ENCODE results near the gene MPHOSPH10. TPM values are rescaled to one million over a fixed set of nuclear protein-coding genes. Genes with fewer than 3 reads are reported as not detected.

The MPHOSPH10 gene
- total and polyA plus RNA-seq, 2 of the 4 experiments (the other 2 are of a cell fraction), result 5.4 to 11.2 TPM

DNA sequence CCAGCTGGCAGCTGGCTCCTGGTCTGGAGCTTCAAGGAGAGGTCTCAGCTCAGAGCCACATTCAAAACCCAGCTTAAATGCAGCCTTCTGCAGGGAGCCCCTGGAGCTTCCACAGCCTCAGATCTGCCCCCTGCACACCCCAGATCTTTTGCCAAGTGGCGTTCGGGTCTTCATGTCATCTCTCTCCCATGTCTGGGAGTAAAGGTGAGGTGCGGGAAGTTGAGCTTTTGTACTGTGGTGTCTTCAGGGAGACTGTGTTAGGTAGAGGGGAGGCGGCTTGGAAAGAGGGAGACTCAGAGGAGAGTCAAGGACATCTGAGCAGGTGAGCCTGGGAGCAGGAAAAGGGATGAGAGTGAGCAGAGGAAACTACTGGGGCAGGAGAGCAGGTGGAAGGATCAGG is 25.4 kb downstream of the MPHOSPH10 start:
- DNase-seq, result no peak
- Histone ChIP-seq H2BK5ac (ENCODE audit: low read depth, low read length, poor library complexity, severe bottlenecking) (no peak overlapping the region), H2BK15ac (ENCODE audit: low read depth, low read length) (no peak overlapping the region), H3K9ac (ENCODE audit: low read depth, low read length) (no peak overlapping the region), H2BK120ac (ENCODE audit: low read depth, low read length) (no peak overlapping the region), H3K14ac (replicated peaks; ENCODE audit: low read depth, low read length) (no peak overlapping the region), H3K9me1 (ENCODE audit: insufficient read depth, low read length) (no peaks in the 10 kb centered on the region), H3K4me3 (ENCODE audit: insufficient read depth, low read depth, low read length) (no peak overlapping the region), H2AFZ (replicated peaks; ENCODE audit: low read length, poor library complexity) (no peak overlapping the region), H3K4ac (ENCODE audit: low read depth, low read length) (no peak overlapping the region), H3K79me1 (ENCODE audit: low read depth in 1 of 2, low read length in 2 of 2) (no peaks in the 10 kb centered on the region), H3K27me3 (ENCODE audit: control insufficient read depth, insufficient read depth, low read length) (peaks cover 8% of the 10 kb centered on the region; the same call in 1 of the 2 replicates), H2BK20ac (ENCODE audit: low read depth, low read length) (no peak overlapping the region), H3K23ac (ENCODE audit: low read depth, low read length) (no peak overlapping the region), H3K27ac (ENCODE audit: insufficient read depth, low read length) (no peak overlapping the region), H2AK9ac (replicated peaks; ENCODE audit: low read depth, low read length, poor library complexity) (no peak overlapping the region), H4K20me1 (ENCODE audit: insufficient read depth, low read length) (no peaks in the 10 kb centered on the region), H3K36me3 (ENCODE audit: control insufficient read depth, insufficient read depth, low read length) (no peaks in the 10 kb centered on the region), H4K5ac (ENCODE audit: low read depth, low read length) (no peak overlapping the region), H4K91ac (ENCODE audit: insufficient read depth, low read depth, low read length) (no peak overlapping the region), H2AK5ac (ENCODE audit: low read depth, low read length) (no peak overlapping the region), H4K8ac (ENCODE audit: low read depth in 2 of 2, low read length in 2 of 2) (no peak overlapping the region), H3K4me2 (ENCODE audit: low read depth, low read length) (no peak overlapping the region), H3K4me1 (ENCODE audit: control insufficient read depth, insufficient read depth, low read length) (peaks cover 2% of the 10 kb centered on the region; the same call in 1 of the 2 replicates), H3K18ac (ENCODE audit: low read depth, low read length) (no peak overlapping the region), H3K56ac (ENCODE audit: extremely low read depth, insufficient read depth, low read length) (no peak overlapping the region), H3K9me3 (ENCODE audit: control insufficient read depth, insufficient read depth, low read length) (no peaks in the 10 kb centered on the region)
- ATAC-seq (ENCODE audit: low read depth), result no peak
- in situ Hi-C loops (cut with MboI; ENCODE audit: low sequenced_read_pairs) (loop anchor here (10.0 kb wide), 1 partner anchor 349 kb away; no protein-coding TSS in a partner anchor), dilution Hi-C loops (cut with HindIII; ENCODE audit: low sequenced_read_pairs, unreplicated experiment) (no loop called here), intact Hi-C loops (cut with micrococcal nuclease) (no loop called here)
- ChIA-PET POLR2A (ENCODE audit: unreplicated experiment) (no interaction called here), CTCF (interaction anchor here (0.8 kb wide), 1 partner anchor 35 kb away, joined by 3 read pairs; no protein-coding TSS in a partner anchor)
- 83% methylated on average over 1 of the region's 4 CpGs; no CpG with 5 or more reads in 1 of the 2 experiments for WGBS, 2 experiments (ENCODE audit: extremely low coverage in 2 of 2, insufficient read length in 1 of 2)
- BruUV-seq (replicated peaks), result no TSS peak
- TF ChIP-seq CEBPB (IDR thresholded peaks at IDR 0.05; ENCODE audit: low read depth, low read length) (no peak), RAD21 (IDR thresholded peaks at IDR 0.05; ENCODE audit: low read length) (no peak), NFE2L2 (IDR thresholded peaks at IDR 0.05; ENCODE audit: low read depth, low read length) (no peak), RFX5 (IDR thresholded peaks at IDR 0.05; ENCODE audit: low read depth, low read length) (no peak), RCOR1 (IDR thresholded peaks at IDR 0.05; ENCODE audit: insufficient replicate concordance, low read length) (no peak)
- TF ChIP-seq, protein P1, sequence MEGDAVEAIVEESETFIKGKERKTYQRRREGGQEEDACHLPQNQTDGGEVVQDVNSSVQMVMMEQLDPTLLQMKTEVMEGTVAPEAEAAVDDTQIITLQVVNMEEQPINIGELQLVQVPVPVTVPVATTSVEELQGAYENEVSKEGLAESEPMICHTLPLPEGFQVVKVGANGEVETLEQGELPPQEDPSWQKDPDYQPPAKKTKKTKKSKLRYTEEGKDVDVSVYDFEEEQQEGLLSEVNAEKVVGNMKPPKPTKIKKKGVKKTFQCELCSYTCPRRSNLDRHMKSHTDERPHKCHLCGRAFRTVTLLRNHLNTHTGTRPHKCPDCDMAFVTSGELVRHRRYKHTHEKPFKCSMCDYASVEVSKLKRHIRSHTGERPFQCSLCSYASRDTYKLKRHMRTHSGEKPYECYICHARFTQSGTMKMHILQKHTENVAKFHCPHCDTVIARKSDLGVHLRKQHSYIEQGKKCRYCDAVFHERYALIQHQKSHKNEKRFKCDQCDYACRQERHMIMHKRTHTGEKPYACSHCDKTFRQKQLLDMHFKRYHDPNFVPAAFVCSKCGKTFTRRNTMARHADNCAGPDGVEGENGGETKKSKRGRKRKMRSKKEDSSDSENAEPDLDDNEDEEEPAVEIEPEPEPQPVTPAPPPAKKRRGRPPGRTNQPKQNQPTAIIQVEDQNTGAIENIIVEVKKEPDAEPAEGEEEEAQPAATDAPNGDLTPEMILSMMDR (conservative IDR thresholded peaks at IDR 0.05; ENCODE audit: low read depth, low read length), result no peak
- TF ChIP-seq, protein P2, sequence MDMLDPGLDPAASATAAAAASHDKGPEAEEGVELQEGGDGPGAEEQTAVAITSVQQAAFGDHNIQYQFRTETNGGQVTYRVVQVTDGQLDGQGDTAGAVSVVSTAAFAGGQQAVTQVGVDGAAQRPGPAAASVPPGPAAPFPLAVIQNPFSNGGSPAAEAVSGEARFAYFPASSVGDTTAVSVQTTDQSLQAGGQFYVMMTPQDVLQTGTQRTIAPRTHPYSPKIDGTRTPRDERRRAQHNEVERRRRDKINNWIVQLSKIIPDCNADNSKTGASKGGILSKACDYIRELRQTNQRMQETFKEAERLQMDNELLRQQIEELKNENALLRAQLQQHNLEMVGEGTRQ (IDR thresholded peaks at IDR 0.05; ENCODE audit: low read depth, low read length), result no peak
